ENCODE data around the gene CDH5. TPM values are rescaled to one million over a fixed set of nuclear protein-coding genes. Genes with fewer than 3 reads are reported as not detected.

Gene CDH5
- total and polyA plus RNA-seq, 2 of the 13 experiments (the other 11 are each of a cell fraction or from before 2014, with no cell fraction given), result 0.71 to 1.1 TPM

DNA sequence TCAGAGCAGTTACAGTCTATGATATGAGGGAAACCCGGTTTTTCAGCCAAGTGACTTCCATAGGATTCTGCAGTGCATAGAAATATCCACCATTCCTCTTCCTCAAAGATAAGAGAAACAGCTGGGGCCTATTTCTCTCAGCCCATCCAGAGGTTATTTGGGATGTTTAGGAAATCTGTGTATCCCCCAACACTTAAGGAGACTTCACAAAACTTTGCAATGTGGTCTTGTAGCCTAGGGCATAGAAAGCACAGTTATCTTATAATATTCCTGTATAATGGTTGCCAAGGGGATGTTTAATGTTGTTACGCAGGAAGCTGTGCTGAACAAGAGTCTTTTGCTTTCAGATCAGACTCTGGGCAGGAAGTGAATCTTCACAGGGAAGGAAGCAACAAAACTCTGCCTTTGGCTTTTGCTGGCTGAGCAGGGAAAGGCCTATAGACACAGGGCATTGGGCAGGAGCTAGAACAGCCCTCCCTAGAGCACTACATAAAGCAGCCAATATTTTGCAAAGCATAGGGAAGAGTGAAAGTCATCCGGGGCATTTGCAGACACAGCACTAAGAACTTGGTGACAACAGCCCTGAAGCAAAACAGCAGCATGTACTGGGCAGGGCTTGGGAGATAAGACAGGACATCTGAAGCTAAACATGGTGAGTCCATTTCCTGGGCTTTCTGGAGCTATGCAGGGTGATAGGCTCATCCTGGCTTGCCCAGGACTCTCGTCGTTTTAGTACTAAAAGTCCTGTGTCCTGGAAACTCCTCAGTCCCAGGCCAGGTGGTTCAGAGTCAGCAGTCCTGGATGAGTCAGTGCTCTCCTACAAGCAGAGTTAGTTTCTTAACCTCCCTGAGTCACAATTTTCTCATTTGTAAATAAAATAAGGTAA is 41.9 kb downstream of the CDH5 start (continued):
- TF ChIP-seq, protein P1, sequence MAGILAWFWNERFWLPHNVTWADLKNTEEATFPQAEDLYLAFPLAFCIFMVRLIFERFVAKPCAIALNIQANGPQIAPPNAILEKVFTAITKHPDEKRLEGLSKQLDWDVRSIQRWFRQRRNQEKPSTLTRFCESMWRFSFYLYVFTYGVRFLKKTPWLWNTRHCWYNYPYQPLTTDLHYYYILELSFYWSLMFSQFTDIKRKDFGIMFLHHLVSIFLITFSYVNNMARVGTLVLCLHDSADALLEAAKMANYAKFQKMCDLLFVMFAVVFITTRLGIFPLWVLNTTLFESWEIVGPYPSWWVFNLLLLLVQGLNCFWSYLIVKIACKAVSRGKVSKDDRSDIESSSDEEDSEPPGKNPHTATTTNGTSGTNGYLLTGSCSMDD (CRISPR knock-in tag; IDR thresholded peaks at IDR 0.05), result no peak
- TF ChIP-seq, protein P2, sequence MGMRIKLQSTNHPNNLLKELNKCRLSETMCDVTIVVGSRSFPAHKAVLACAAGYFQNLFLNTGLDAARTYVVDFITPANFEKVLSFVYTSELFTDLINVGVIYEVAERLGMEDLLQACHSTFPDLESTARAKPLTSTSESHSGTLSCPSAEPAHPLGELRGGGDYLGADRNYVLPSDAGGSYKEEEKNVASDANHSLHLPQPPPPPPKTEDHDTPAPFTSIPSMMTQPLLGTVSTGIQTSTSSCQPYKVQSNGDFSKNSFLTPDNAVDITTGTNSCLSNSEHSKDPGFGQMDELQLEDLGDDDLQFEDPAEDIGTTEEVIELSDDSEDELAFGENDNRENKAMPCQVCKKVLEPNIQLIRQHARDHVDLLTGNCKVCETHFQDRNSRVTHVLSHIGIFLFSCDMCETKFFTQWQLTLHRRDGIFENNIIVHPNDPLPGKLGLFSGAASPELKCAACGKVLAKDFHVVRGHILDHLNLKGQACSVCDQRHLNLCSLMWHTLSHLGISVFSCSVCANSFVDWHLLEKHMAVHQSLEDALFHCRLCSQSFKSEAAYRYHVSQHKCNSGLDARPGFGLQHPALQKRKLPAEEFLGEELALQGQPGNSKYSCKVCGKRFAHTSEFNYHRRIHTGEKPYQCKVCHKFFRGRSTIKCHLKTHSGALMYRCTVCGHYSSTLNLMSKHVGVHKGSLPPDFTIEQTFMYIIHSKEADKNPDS (CRISPR knock-in tag; IDR thresholded peaks at IDR 0.05), result no peak
- TF ChIP-seq ZNF350 (CRISPR knock-in tag; IDR thresholded peaks at IDR 0.05; ENCODE audit: borderline replicate concordance, low read depth) (0 out of 2 replicates have a peak, but pooled peaks have one; percentile 41), MAFF (IDR thresholded peaks at IDR 0.05; ENCODE audit: low read depth, low read length) (no peak; the same call in 1 of the 2 replicates), RFX3 (CRISPR knock-in tag; IDR thresholded peaks at IDR 0.05) (peak; percentile 75), THYN1 (CRISPR knock-in tag; IDR thresholded peaks at IDR 0.05; ENCODE audit: borderline replicate concordance, low read depth) (no peak), ZFP36L2 (CRISPR knock-in tag; IDR thresholded peaks at IDR 0.05) (no peak), MED13 (CRISPR knock-in tag; IDR thresholded peaks at IDR 0.05) (no peak), KAT7 (CRISPR knock-in tag; IDR thresholded peaks at IDR 0.05; ENCODE audit: borderline replicate concordance) (peak; percentile 34; the same call in 1 of the 2 replicates), KDM2A (CRISPR knock-in tag; IDR thresholded peaks at IDR 0.05; ENCODE audit: borderline replicate concordance, low read depth) (no peak), ZNF30 (CRISPR knock-in tag; IDR thresholded peaks at IDR 0.05) (no peak), ZSCAN31 (CRISPR knock-in tag; IDR thresholded peaks at IDR 0.05; ENCODE audit: low read depth) (0 out of 2 replicates have a peak, but pooled peaks have one; percentile 36), ZKSCAN1 (IDR thresholded peaks at IDR 0.05; ENCODE audit: low read length) (no peak), SMAD3 (CRISPR knock-in tag; IDR thresholded peaks at IDR 0.05) (peak; percentile 78; the same call in 1 of the 2 replicates)
- TF ChIP-seq, protein P3, sequence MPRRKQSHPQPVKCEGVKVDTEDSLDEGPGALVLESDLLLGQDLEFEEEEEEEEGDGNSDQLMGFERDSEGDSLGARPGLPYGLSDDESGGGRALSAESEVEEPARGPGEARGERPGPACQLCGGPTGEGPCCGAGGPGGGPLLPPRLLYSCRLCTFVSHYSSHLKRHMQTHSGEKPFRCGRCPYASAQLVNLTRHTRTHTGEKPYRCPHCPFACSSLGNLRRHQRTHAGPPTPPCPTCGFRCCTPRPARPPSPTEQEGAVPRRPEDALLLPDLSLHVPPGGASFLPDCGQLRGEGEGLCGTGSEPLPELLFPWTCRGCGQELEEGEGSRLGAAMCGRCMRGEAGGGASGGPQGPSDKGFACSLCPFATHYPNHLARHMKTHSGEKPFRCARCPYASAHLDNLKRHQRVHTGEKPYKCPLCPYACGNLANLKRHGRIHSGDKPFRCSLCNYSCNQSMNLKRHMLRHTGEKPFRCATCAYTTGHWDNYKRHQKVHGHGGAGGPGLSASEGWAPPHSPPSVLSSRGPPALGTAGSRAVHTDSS (CRISPR knock-in tag; conservative IDR thresholded peaks at IDR 0.05), result no peak
- TF ChIP-seq, protein P4, sequence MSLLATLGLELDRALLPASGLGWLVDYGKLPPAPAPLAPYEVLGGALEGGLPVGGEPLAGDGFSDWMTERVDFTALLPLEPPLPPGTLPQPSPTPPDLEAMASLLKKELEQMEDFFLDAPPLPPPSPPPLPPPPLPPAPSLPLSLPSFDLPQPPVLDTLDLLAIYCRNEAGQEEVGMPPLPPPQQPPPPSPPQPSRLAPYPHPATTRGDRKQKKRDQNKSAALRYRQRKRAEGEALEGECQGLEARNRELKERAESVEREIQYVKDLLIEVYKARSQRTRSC (CRISPR knock-in tag; IDR thresholded peaks at IDR 0.05; ENCODE audit: low read depth), result no peak
- TF ChIP-seq, protein P5, sequence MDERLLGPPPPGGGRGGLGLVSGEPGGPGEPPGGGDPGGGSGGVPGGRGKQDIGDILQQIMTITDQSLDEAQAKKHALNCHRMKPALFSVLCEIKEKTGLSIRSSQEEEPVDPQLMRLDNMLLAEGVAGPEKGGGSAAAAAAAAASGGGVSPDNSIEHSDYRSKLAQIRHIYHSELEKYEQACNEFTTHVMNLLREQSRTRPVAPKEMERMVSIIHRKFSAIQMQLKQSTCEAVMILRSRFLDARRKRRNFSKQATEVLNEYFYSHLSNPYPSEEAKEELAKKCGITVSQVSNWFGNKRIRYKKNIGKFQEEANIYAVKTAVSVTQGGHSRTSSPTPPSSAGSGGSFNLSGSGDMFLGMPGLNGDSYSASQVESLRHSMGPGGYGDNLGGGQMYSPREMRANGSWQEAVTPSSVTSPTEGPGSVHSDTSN (CRISPR knock-in tag; IDR thresholded peaks at IDR 0.05), result no peak
- TF ChIP-seq, protein P6, sequence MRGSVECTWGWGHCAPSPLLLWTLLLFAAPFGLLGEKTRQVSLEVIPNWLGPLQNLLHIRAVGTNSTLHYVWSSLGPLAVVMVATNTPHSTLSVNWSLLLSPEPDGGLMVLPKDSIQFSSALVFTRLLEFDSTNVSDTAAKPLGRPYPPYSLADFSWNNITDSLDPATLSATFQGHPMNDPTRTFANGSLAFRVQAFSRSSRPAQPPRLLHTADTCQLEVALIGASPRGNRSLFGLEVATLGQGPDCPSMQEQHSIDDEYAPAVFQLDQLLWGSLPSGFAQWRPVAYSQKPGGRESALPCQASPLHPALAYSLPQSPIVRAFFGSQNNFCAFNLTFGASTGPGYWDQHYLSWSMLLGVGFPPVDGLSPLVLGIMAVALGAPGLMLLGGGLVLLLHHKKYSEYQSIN (CRISPR knock-in tag; IDR thresholded peaks at IDR 0.05; ENCODE audit: borderline replicate concordance), result no peak
- TF ChIP-seq, protein P7, sequence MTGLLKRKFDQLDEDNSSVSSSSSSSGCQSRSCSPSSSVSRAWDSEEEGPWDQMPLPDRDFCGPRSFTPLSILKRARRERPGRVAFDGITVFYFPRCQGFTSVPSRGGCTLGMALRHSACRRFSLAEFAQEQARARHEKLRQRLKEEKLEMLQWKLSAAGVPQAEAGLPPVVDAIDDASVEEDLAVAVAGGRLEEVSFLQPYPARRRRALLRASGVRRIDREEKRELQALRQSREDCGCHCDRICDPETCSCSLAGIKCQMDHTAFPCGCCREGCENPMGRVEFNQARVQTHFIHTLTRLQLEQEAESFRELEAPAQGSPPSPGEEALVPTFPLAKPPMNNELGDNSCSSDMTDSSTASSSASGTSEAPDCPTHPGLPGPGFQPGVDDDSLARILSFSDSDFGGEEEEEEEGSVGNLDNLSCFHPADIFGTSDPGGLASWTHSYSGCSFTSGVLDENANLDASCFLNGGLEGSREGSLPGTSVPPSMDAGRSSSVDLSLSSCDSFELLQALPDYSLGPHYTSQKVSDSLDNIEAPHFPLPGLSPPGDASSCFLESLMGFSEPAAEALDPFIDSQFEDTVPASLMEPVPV (CRISPR knock-in tag; IDR thresholded peaks at IDR 0.05), result no peak

All from HepG2 (cell line).